BE2C (cell line): Measurements from ENCODE around the gene RAB8B.

Source experiments
- DNase-seq: peaks from one replicate; pipeline ENCODE4 v3.0.0-alpha.2; 2020
- H3K27me3 ChIP-seq: fragments of 250-450 bp; sonication (Bioruptor Pico); 2 replicates; pipeline ENCODE4 v1.5.1; 2020; ENCODE audit warnings: mild to moderate bottlenecking
- H3K36me3 ChIP-seq: fragments of 250-450 bp; sonication (Bioruptor Pico); 2 replicates; pipeline ENCODE4 v1.5.1; 2020; ENCODE audit warnings: mild to moderate bottlenecking
- H3K4me1 ChIP-seq: fragments of 250-450 bp; sonication (Bioruptor Pico); 2 replicates; pipeline ENCODE4 v1.5.1; 2020
- H3K4me3 ChIP-seq: 2 replicates; pipeline ENCODE4 v1.5.1; 2011; ENCODE audit warnings: low read depth, low read length
- H3K9me3 ChIP-seq: fragments of 250-450 bp; sonication (Bioruptor Pico); 2 replicates; pipeline ENCODE4 v1.5.1; 2020
- TF ChIP-seq, protein P1 (sequence below): IDR thresholded peaks from 2 replicates; pipeline ENCODE4 v1.5.1; 2012; ENCODE audit warnings: mild to moderate bottlenecking, low read depth, low read length

Gene RAB8B

DNA sequence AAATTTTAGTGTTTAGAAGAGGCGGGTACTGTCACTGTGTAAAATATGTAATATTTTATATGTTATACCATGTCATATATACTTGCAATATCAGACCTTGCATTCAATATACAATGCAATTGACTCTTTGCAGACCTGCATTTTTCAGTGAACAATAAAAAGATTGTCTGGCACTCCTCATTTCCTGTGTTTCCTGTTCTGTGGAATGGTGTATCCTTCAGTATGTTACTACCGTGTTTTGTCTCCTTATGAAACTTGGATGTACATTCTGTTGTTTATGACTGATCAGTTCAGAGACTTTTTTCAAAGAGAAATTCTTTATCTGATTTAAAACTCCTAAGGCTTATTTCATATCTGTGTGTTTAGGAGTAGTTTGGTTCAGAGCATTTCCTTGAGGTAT lies 119.5 kb downstream of the RAB8B start:
- TF ChIP-seq, protein P1, sequence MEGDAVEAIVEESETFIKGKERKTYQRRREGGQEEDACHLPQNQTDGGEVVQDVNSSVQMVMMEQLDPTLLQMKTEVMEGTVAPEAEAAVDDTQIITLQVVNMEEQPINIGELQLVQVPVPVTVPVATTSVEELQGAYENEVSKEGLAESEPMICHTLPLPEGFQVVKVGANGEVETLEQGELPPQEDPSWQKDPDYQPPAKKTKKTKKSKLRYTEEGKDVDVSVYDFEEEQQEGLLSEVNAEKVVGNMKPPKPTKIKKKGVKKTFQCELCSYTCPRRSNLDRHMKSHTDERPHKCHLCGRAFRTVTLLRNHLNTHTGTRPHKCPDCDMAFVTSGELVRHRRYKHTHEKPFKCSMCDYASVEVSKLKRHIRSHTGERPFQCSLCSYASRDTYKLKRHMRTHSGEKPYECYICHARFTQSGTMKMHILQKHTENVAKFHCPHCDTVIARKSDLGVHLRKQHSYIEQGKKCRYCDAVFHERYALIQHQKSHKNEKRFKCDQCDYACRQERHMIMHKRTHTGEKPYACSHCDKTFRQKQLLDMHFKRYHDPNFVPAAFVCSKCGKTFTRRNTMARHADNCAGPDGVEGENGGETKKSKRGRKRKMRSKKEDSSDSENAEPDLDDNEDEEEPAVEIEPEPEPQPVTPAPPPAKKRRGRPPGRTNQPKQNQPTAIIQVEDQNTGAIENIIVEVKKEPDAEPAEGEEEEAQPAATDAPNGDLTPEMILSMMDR, result no peak
- peaks cover under 1% of the 10 kb centered on the region; the same call in 1 of the 2 replicates for H3K27me3 ChIP-seq
- no peaks in the 10 kb centered on the region; the same call in 1 of the 2 replicates for H3K4me1 ChIP-seq
- H3K4me3 ChIP-seq, result no peak overlapping the region
- no peak for DNase-seq
- H3K9me3 ChIP-seq, result no peaks in the 10 kb centered on the region
- H3K36me3 ChIP-seq, result no peaks in the 10 kb centered on the region

DNA sequence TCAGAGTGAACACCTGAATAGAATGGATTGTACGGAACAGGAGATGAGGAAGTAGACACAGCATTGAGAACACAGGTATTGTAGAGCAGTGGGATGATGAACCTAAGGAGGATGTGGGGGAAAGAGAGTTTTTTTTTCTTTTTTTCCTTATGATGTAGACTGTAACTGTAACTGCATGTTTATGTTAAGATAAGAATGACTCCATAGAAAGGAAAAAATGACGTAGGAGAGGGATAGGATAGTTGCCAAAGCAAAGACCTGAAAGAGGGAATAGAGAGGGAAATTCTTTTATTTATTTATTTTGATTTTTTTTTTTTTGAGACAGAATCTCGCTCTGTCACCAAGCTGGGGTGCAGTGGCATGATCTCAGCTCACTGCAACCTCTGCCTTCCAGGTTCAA lies 121.2 kb downstream of the RAB8B start:
- H3K4me1 ChIP-seq, result no peaks in the 10 kb centered on the region; the same call in 1 of the 2 replicates
- H3K9me3 ChIP-seq, result no peaks in the 10 kb centered on the region
- no peak overlapping the region for H3K4me3 ChIP-seq
- peaks cover 7% of the 10 kb centered on the region; the same call in 1 of the 2 replicates for H3K27me3 ChIP-seq
- TF ChIP-seq, protein P1, result no peak
- no peaks in the 10 kb centered on the region for H3K36me3 ChIP-seq
- DNase-seq, result no peak

DNA sequence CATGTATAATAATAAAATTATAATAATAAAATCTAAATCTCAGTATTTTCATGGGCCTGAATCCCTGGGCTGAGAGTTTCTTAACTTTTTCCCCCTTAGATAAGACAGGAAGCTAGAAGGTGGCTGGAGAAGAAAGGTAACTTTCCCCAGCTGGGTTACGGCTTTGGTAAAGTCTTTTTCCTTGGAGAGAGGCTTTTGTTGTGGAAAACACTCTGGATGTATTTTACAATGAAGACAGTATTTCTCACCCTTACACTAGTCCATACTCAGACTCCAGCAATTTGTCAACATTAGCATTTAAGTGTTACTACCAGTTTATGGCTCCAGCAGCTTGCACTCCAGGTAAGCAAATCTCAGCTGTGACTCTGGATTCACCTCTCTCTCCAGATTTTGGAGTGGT lies 122.9 kb downstream of the RAB8B start:
- Histone ChIP-seq H3K4me3 (no peak overlapping the region), H3K27me3 (peaks cover 7% of the 10 kb centered on the region; the same call in 1 of the 2 replicates), H3K9me3 (no peaks in the 10 kb centered on the region), H3K36me3 (no peaks in the 10 kb centered on the region), H3K4me1 (no peaks in the 10 kb centered on the region; the same call in 1 of the 2 replicates)
- TF ChIP-seq, protein P1, result no peak
- DNase-seq, result no peak

DNA sequence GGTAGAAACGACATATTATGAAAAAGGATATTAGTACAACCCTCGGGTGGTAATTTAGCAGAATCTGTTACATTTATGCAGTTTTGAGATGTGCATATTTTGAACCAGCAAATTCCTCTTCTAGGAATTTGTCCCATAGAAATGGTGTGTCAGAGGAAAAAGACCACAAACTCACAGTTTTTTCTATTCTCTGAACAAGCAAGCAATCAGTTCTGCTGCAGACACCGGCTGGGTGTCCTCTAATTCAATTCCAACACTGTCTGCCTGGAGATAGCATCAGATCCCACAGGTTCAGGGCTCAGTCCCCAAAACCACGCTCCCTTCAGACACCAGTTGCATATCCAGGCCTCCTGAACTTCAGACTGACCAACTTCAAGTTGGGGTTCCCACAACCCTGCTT lies 124.4 kb downstream of the RAB8B start:
- DNase-seq, result peak; percentile 52
- TF ChIP-seq, protein P1, result no peak

DNA sequence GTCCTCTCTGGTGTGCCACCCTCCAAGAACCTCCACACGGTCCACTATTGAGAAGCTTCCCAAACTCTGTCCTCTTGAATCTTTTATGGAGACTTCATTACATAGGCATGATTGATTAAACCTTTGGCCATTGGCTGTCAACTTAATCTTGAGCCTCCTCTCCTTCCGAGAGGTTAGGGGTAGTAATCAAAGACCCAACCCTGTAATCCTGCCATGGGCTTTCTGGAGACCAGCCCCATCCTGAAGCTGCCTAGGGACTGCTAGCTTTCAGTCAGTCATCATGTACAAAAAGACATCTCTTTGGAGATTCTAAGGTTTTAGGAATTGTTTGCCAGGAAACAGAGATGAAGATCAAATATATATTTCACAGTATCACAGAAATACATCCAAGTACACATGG lies 125.0 kb downstream of the RAB8B start:
- no peaks in the 10 kb centered on the region for H3K36me3 ChIP-seq
- TF ChIP-seq, protein P1, result no peak
- peaks cover 7% of the 10 kb centered on the region; the same call in 1 of the 2 replicates for H3K27me3 ChIP-seq
- H3K4me1 ChIP-seq, result no peaks in the 10 kb centered on the region; the same call in 1 of the 2 replicates
- H3K9me3 ChIP-seq, result no peaks in the 10 kb centered on the region
- H3K4me3 ChIP-seq, result no peak overlapping the region
- no peak for DNase-seq

More for the DNA sequence above, 124.4 kb downstream of the RAB8B start:
- Histone ChIP-seq H3K27me3 (peaks cover 7% of the 10 kb centered on the region; the same call in 1 of the 2 replicates), H3K9me3 (no peaks in the 10 kb centered on the region), H3K4me3 (no peak overlapping the region), H3K36me3 (no peaks in the 10 kb centered on the region), H3K4me1 (no peaks in the 10 kb centered on the region; the same call in 1 of the 2 replicates)
